Colonic mucosa (tissue), 4 donors: ENCODE data around the gene CLEC16A. TPM values are rescaled to one million over a fixed set of nuclear protein-coding genes. Genes with fewer than 3 reads are reported as not detected.

Source experiments
- DNase-seq: peaks from one replicate; pipeline ENCODE4 v3.0.0-alpha.2; 2020
- H3K27ac ChIP-seq: fragments of 200-600 bp; one replicate; pipeline ENCODE4 v1.8.0; 2021
- H3K27me3 ChIP-seq: fragments of 200-600 bp; one replicate; pipeline ENCODE4 v1.8.0; 2021
- H3K36me3 ChIP-seq: fragments of 200-600 bp; one replicate; pipeline ENCODE4 v1.8.0; 2021
- H3K4me1 ChIP-seq: fragments of 200-600 bp; one replicate; pipeline ENCODE4 v1.8.0; 2021; ENCODE audit warnings: mild to moderate bottlenecking
- H3K4me3 ChIP-seq: fragments of 200-600 bp; one replicate; pipeline ENCODE4 v1.8.0; 2021
- H3K9ac ChIP-seq, 2 donors: one replicate each; pipeline ENCODE4 v1.7.0; 2013; ENCODE audit warnings: control low read depth in 2 of 2, low read depth in 2 of 2, low read length in 2 of 2
- H3K9me3 ChIP-seq: fragments of 200-600 bp; one replicate; pipeline ENCODE4 v1.8.0; 2021
- intact Hi-C: fragments of 100-400 bp; cut with DNase I; formaldehyde crosslinking; loops from one replicate; pipeline ENCODE4 v1.14.1; 2022
- total RNA-seq, 2 donors: library from RNA; stranded (reverse); fragmentation: NEBNext Ultra II Directional in 1 of 2; extraction: Animal tissue kit (Norgen Biotek cat#: 25700) in 1 of 2; gene quantifications; one replicate each; pipeline ENCODE4 v1.2.1, GENCODE V29; 2021
- TF ChIP-seq, protein P1 (sequence below): fragments of 200-600 bp; IDR thresholded peaks from one replicate; pipeline ENCODE4 v1.8.0; 2022; ENCODE audit warnings: antibody characterized with exemption, mild to moderate bottlenecking
- donor health status: healthy.
- donor health status: DM: no; HTN: no; CAD: no.
- donor health status: DM: no; HTN: no; CAD: no.

Gene CLEC16A
- total RNA-seq, 2 donors from 2014 or later, result 24.9 to 29.6 TPM

DNA sequence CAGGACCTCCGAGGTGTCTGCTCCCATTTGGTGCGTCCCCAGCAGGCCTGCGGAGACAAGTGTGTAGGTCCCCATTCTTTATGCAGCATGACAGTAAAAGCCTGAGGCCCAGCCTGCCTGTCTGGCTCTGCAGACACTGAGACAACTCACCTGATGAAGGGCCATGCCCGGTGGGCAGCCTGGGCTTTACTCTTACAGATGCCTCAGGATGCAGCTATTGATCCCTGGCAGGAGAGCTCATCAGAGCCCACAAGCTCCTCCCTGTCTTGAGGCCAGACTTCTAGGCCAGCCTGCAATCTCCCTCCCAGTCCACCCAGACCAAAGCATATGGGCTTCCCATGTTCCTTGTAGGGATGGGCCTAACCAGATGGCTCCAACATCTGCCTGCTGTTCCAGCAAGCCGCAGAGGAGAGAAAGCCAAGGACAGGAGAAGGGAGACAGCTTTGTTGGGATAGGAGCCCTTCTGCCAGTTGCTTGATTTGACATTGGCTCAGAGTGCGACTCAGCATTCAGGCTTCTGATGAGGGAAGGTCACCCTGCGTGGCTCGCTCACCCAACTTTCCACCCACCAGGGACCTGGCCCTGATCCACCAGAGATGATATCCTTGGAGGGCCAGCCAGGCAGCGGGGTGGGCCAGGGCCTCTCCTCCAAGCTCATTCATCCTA, 224.2 kb downstream of the CLEC16A start:
- TF ChIP-seq, protein P1, sequence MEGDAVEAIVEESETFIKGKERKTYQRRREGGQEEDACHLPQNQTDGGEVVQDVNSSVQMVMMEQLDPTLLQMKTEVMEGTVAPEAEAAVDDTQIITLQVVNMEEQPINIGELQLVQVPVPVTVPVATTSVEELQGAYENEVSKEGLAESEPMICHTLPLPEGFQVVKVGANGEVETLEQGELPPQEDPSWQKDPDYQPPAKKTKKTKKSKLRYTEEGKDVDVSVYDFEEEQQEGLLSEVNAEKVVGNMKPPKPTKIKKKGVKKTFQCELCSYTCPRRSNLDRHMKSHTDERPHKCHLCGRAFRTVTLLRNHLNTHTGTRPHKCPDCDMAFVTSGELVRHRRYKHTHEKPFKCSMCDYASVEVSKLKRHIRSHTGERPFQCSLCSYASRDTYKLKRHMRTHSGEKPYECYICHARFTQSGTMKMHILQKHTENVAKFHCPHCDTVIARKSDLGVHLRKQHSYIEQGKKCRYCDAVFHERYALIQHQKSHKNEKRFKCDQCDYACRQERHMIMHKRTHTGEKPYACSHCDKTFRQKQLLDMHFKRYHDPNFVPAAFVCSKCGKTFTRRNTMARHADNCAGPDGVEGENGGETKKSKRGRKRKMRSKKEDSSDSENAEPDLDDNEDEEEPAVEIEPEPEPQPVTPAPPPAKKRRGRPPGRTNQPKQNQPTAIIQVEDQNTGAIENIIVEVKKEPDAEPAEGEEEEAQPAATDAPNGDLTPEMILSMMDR, result no peak
- Histone ChIP-seq H3K9ac (no peak overlapping the region), H3K9me3 (no peaks in the 10 kb centered on the region), H3K27ac (no peak overlapping the region), H3K27me3 (no peaks in the 10 kb centered on the region), H3K36me3 (no peaks in the 10 kb centered on the region), H3K4me1 (no peaks in the 10 kb centered on the region), H3K4me3 (no peak overlapping the region)
- DNase-seq, result no peak
- intact Hi-C loops, result no loop called here

DNA sequence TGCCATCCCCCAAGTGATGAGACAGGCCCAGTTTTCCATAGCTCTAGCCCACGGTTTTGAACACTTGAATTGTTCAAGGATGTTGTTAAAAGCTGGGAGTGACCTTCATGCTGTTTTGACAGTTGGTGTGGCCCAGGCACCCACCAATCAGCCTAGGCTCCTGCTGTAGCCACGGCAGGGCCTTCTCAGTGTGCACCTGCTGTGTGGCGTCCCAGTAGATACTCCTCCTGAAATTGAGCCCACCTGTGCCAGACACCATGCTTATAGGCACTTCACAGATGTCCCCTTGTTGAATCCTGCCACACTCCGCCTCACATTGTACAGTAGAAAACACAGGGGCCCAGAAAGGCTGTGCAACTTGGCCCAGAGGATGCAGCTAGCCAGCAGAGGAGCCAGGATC, 225.3 kb downstream of the CLEC16A start:
- intact Hi-C loops, result no loop called here
- no peaks in the 10 kb centered on the region for H3K9me3 ChIP-seq
- no peaks in the 10 kb centered on the region for H3K27me3 ChIP-seq
- TF ChIP-seq, protein P1, result no peak
- H3K27ac ChIP-seq, result no peak overlapping the region
- DNase-seq, result no peak
- no peaks in the 10 kb centered on the region for H3K4me1 ChIP-seq
- no peak overlapping the region for H3K4me3 ChIP-seq
- no peaks in the 10 kb centered on the region for H3K36me3 ChIP-seq
- H3K9ac ChIP-seq, result no peak overlapping the region

DNA sequence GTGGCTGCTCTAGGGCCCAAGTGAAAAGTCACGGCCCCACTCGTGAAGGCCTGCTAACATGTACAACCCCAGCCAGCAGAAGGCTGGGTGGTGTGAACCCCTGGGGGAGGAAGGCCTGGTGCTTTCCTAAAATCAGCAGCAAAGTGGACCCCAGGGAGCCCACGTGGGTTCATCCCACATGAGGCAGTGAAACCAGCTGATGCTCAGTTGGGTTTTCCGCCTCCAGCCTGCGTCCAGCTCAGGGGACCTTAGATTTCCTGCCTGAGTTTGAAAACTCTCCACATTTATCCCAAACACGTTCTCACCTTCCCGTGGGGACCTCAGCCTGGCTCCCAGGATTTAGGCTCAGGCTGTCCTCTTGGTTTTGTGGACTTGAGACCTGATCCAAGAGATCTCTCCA, 225.8 kb downstream of the CLEC16A start:
- no peaks in the 10 kb centered on the region for H3K9me3 ChIP-seq
- TF ChIP-seq, protein P1, result no peak
- no peaks in the 10 kb centered on the region for H3K36me3 ChIP-seq
- no peaks in the 10 kb centered on the region for H3K27me3 ChIP-seq
- H3K27ac ChIP-seq, result no peak overlapping the region
- H3K4me3 ChIP-seq, result no peak overlapping the region
- H3K4me1 ChIP-seq, result no peaks in the 10 kb centered on the region
- intact Hi-C loops, result no loop called here
- H3K9ac ChIP-seq, result no peak overlapping the region
- DNase-seq, result no peak

DNA sequence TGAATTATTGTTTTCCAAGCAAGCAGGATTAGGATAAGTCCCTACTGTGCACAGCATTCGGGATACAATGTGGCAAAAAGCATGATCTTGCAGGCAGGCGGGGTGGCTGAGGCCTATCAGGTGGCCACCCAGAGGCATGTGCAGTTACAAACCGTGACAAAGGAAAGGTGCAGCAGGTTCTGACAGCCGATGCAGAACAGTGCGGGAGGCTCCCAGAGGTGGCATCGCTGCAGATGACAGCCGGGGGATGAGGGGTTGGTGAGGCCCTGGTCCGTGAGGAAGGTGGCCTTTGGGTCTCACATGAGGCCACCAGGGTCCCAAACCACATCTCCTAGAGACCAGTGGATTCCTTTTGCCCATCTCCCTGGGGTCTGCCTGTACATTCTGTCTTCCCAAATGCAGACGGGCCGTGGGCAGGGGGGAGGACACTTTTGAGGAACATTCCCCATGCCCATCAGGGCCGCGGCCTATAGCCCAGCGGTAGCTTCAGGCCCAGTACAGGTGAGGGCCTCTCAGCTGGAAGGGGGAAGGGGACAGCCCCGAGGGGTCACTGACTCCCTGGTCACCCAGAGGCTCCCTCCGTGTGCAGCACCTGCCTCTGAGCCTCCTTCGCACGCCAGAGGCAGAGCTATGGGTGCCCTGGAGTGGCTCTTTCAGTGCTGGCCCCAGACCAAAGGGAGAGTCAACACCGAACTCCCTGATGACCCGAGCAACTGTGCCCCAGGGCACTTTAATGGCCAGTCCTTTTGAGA, 226.5 kb downstream of the CLEC16A start:
- no peak for DNase-seq
- Histone ChIP-seq H3K9me3 (no peaks in the 10 kb centered on the region), H3K36me3 (no peaks in the 10 kb centered on the region), H3K9ac (no peak overlapping the region), H3K27me3 (no peaks in the 10 kb centered on the region), H3K4me1 (no peaks in the 10 kb centered on the region), H3K4me3 (no peak overlapping the region), H3K27ac (no peak overlapping the region)
- intact Hi-C loops, result no loop called here
- TF ChIP-seq, protein P1, result no peak

DNA sequence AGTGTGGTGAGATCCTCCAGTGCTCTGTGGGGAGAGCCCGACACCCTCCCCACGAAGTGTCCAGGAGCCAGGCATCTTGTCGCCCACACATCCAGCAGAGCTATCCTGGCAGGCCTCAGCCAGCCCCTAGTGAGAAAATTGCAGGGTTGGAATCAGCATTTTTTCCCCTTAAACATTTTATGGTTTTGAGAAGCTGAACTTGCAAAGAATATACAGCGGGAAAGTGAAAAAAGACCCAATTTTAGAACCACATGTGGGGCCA, 227.0 kb downstream of the CLEC16A start:
- intact Hi-C loops, result no loop called here
- H3K4me3 ChIP-seq, result no peak overlapping the region
- no peaks in the 10 kb centered on the region for H3K36me3 ChIP-seq
- no peak overlapping the region for H3K27ac ChIP-seq
- TF ChIP-seq, protein P1, result no peak
- no peaks in the 10 kb centered on the region for H3K9me3 ChIP-seq
- DNase-seq, result no peak
- no peaks in the 10 kb centered on the region for H3K4me1 ChIP-seq
- no peaks in the 10 kb centered on the region for H3K27me3 ChIP-seq
- H3K9ac ChIP-seq, result no peak overlapping the region
